Trophoblast cell (in vitro differentiated cells and primary cell): ENCODE data around the gene SPON2.
"Not testable (repeated sequence)": the region's sequence is repeated elsewhere in the genome, so short reads cannot be mapped to it uniquely, and the experiment has no call there.

Source experiments
- DNase-seq, 2 donors: peaks; one replicate each; pipeline ENCODE4 v3.0.0-alpha.2; 2016
- H2AFZ ChIP-seq: 2 replicates; pipeline ENCODE4 v1.6.1; 2013; ENCODE audit warnings: low read length, moderate library complexity, mild to moderate bottlenecking; ENCODE audit not compliant: insufficient read depth, poor library complexity
- H2AK5ac ChIP-seq: 2 replicates; pipeline ENCODE4 v1.6.1; 2013; ENCODE audit warnings: mild to moderate bottlenecking, low read length
- H2BK120ac ChIP-seq: 2 replicates; pipeline ENCODE4 v1.6.1; 2013; ENCODE audit warnings: low read length, mild to moderate bottlenecking, moderate library complexity; ENCODE audit not compliant: insufficient read depth, poor library complexity
- H2BK12ac ChIP-seq: 2 replicates; pipeline ENCODE4 v1.6.1; 2013; ENCODE audit warnings: mild to moderate bottlenecking, low read length, moderate library complexity
- H2BK5ac ChIP-seq: 2 replicates; pipeline ENCODE4 v1.6.1; 2013; ENCODE audit warnings: low read length, low read depth, moderate library complexity, mild to moderate bottlenecking; ENCODE audit not compliant: poor library complexity
- H3K14ac ChIP-seq: 2 replicates; pipeline ENCODE4 v1.6.1; 2013; ENCODE audit warnings: mild to moderate bottlenecking, low read length
- H3K18ac ChIP-seq: 2 replicates; pipeline ENCODE4 v1.6.1; 2013; ENCODE audit warnings: mild to moderate bottlenecking, low read length
- H3K23ac ChIP-seq: 2 replicates; pipeline ENCODE4 v1.6.1; 2013; ENCODE audit warnings: low read length
- H3K27ac ChIP-seq: 2 replicates; pipeline ENCODE4 v1.5.1; 2013; ENCODE audit warnings: low read depth, mild to moderate bottlenecking, inconsistent platforms, low read length, moderate library complexity
- H3K27me3 ChIP-seq: 2 replicates; pipeline ENCODE4 v1.6.1; 2013; ENCODE audit warnings: inconsistent platforms, mild to moderate bottlenecking, low read length, moderate library complexity; ENCODE audit not compliant: insufficient read depth
- H3K36me3 ChIP-seq, 2 experiments: 1 replicate in 1 of 2; 2 replicates in 1 of 2; pipeline ENCODE4 v1.6.1; 2013; ENCODE audit warnings: low read length in 2 of 2, mild to moderate bottlenecking in 2 of 2, moderate library complexity in 1 of 2; ENCODE audit not compliant: insufficient read depth in 2 of 2, control insufficient read depth in 1 of 2
- H3K4ac ChIP-seq: 2 replicates; pipeline ENCODE4 v1.6.1; 2013; ENCODE audit warnings: low read depth, mild to moderate bottlenecking, low read length, moderate library complexity
- H3K4me1 ChIP-seq, 2 experiments: 1 replicate in 1 of 2; 2 replicates in 1 of 2; pipeline ENCODE4 v1.6.1; 2013; ENCODE audit warnings: low read length in 2 of 2, mild to moderate bottlenecking in 2 of 2, moderate library complexity in 1 of 2; ENCODE audit not compliant: insufficient read depth in 2 of 2, control insufficient read depth in 1 of 2
- H3K4me2 ChIP-seq: 2 replicates; pipeline ENCODE4 v1.6.1; 2013; ENCODE audit warnings: inconsistent platforms, mild to moderate bottlenecking, low read length, moderate library complexity
- H3K4me3 ChIP-seq: 2 replicates; pipeline ENCODE4 v1.5.1; 2013; ENCODE audit warnings: mild to moderate bottlenecking, low read depth, low read length, inconsistent platforms
- H3K79me1 ChIP-seq: one replicate; pipeline ENCODE4 v1.6.1; 2013; ENCODE audit warnings: low read length
- H3K79me2 ChIP-seq: 2 replicates; pipeline ENCODE4 v1.6.1; 2013; ENCODE audit warnings: low read length, mild to moderate bottlenecking; ENCODE audit not compliant: control insufficient read depth, insufficient read depth, poor library complexity
- H3K9ac ChIP-seq: 2 replicates; pipeline ENCODE4 v1.6.1; 2013; ENCODE audit warnings: mild to moderate bottlenecking, low read length
- H3K9me3 ChIP-seq: 2 replicates; pipeline ENCODE4 v1.6.1; 2013; ENCODE audit warnings: low read depth, mild to moderate bottlenecking, control low read depth, inconsistent platforms, low read length; ENCODE audit not compliant: insufficient read depth
- H4K12ac ChIP-seq: 2 replicates; pipeline ENCODE4 v1.6.1; 2013; ENCODE audit warnings: low read depth, mild to moderate bottlenecking, low read length, moderate library complexity
- H4K8ac ChIP-seq: 2 replicates; pipeline ENCODE4 v1.6.1; 2013; ENCODE audit warnings: low read depth, mild to moderate bottlenecking, low read length, moderate library complexity
- H4K91ac ChIP-seq: one replicate; pipeline ENCODE4 v1.6.1; 2013; ENCODE audit warnings: low read depth, mild to moderate bottlenecking, low read length, moderate library complexity
- WGBS: extraction: QIAGEN DNeasy Blood & Tissue Kit; methylation state at CpG from one replicate; pipeline ENCODE4 v1.1.7; 2013; ENCODE audit warnings: missing lambda C conversion rate; ENCODE audit not compliant: insufficient read length, insufficient coverage; ENCODE audit errors: extremely low coverage; 5-methylcytosine and 5-hydroxymethylcytosine counted together

SPON2 gene

GRCh38 chr4:1133033-1133432, 39.4 kb downstream of the SPON2 start:
- H3K27ac ChIP-seq: no peak overlapping the region
- no peak overlapping the region for H2AFZ ChIP-seq
- no peak overlapping the region for H2AK5ac ChIP-seq
- H2BK5ac ChIP-seq: no peak overlapping the region
- no peak overlapping the region for H4K91ac ChIP-seq
- DNase-seq: no peak
- no peak overlapping the region for H4K8ac ChIP-seq
- no peak overlapping the region for H3K9ac ChIP-seq
- H3K4me2 ChIP-seq: no peak overlapping the region
- no peak overlapping the region for H3K14ac ChIP-seq
- H3K4ac ChIP-seq: no peak overlapping the region
- no peaks in the 10 kb centered on the region for H3K27me3 ChIP-seq
- H3K9me3 ChIP-seq: no peaks in the 10 kb centered on the region
- no peaks in the 10 kb centered on the region for H3K36me3 ChIP-seq
- no peaks in the 10 kb centered on the region for H3K79me1 ChIP-seq
- no peak overlapping the region for H4K12ac ChIP-seq
- no peak overlapping the region for H2BK12ac ChIP-seq
- no peak overlapping the region for H3K23ac ChIP-seq
- H3K18ac ChIP-seq: no peak overlapping the region
- H3K4me3 ChIP-seq: no peak overlapping the region
- no CpG with 5 or more reads among the region's 8 CpGs for WGBS
- H2BK120ac ChIP-seq: no peak overlapping the region
- H3K4me1 ChIP-seq: no peaks in the 10 kb centered on the region
- no peaks in the 10 kb centered on the region for H3K79me2 ChIP-seq

GRCh38 chr4:1130316-1131186, 41.8 kb downstream of the SPON2 start:
- H3K9me3 ChIP-seq: no peaks in the 10 kb centered on the region
- no peak overlapping the region for H3K27ac ChIP-seq
- H3K79me2 ChIP-seq: no peaks in the 10 kb centered on the region
- no peak overlapping the region for H4K91ac ChIP-seq
- H3K4me2 ChIP-seq: no peak overlapping the region
- H3K14ac ChIP-seq: no peak overlapping the region
- H3K79me1 ChIP-seq: no peaks in the 10 kb centered on the region
- no peaks in the 10 kb centered on the region for H3K27me3 ChIP-seq
- no peak overlapping the region for H2BK120ac ChIP-seq
- no peak overlapping the region for H3K4ac ChIP-seq
- H2AK5ac ChIP-seq: no peak overlapping the region
- WGBS: no CpG with 5 or more reads among the region's 13 CpGs
- no peak overlapping the region for H4K12ac ChIP-seq
- no peak overlapping the region for H2BK12ac ChIP-seq
- H3K36me3 ChIP-seq: no peaks in the 10 kb centered on the region
- H3K4me3 ChIP-seq: no peak overlapping the region
- H3K23ac ChIP-seq: no peak overlapping the region
- no peak overlapping the region for H2AFZ ChIP-seq
- H4K8ac ChIP-seq: no peak overlapping the region
- H2BK5ac ChIP-seq: no peak overlapping the region
- H3K9ac ChIP-seq: no peak overlapping the region
- peak; percentile 69 to 93 for DNase-seq
- no peaks in the 10 kb centered on the region for H3K4me1 ChIP-seq
- H3K18ac ChIP-seq: no peak overlapping the region

DNA sequence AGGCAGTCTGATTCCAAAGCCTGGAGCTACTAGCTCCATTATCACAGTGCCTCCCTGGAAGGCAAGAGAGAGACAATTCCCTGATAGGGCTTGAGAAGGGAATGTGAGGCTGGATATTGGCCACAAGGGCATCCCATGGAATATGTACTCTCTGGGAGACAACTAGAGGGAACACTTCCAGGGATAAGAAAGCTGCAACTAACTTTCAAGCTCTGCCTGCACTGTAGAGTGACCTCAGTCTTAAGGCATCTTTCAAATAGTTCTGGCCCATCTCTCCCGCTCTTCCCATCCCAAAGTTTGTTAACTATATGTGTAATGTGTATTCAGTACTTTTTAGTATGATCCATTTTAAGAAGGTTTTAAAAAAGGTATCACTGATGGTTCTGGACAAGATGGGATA, 45.9 kb downstream of the SPON2 start:
- Histone ChIP-seq H3K79me1 (no peaks in the 10 kb centered on the region), H3K4me2 (no peak overlapping the region), H3K9ac (no peak overlapping the region), H3K4ac (no peak overlapping the region), H3K27ac (no peak overlapping the region), H3K36me3 (no peaks in the 10 kb centered on the region), H2BK120ac (no peak overlapping the region), H4K12ac (no peak overlapping the region), H2AFZ (no peak overlapping the region), H3K4me1 (no peaks in the 10 kb centered on the region), H4K91ac (no peak overlapping the region), H4K8ac (no peak overlapping the region), H3K9me3 (no peaks in the 10 kb centered on the region), H3K79me2 (no peaks in the 10 kb centered on the region), H3K14ac (no peak overlapping the region), H3K27me3 (no peaks in the 10 kb centered on the region), H2BK12ac (no peak overlapping the region), H3K18ac (no peak overlapping the region), H3K4me3 (no peak overlapping the region), H2AK5ac (no peak overlapping the region), H3K23ac (no peak overlapping the region), H2BK5ac (no peak overlapping the region)
- no CpG with 5 or more reads among the region's 1 CpG for WGBS
- DNase-seq: no peak

DNA sequence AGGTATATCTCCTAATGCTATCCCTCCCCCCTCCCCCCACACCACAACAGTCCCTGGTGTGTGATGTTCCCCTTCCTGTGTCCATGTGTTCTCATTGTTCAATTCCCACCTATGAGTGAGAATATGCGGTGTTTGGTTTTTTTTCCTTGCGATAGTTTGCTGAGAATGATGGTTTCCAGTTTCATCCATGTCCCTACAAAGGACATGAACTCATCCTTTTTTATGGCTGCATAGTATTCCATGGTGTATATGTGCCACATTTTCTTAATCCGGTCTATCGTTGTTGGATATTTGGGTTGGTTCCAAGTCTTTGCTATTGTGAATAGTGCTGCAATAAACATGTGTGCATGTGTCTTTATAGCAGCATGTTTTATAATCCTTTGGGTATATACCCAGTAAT, 46.9 kb downstream of the SPON2 start:
- DNase-seq, H2BK5ac ChIP-seq, H2AFZ ChIP-seq, H4K91ac ChIP-seq, H3K4me1 ChIP-seq, H3K14ac ChIP-seq, H3K27ac ChIP-seq, H3K4ac ChIP-seq, H4K12ac ChIP-seq, H3K4me2 ChIP-seq, H3K27me3 ChIP-seq, H3K79me2 ChIP-seq, H2BK12ac ChIP-seq, H3K36me3 ChIP-seq, H4K8ac ChIP-seq, H3K79me1 ChIP-seq, H3K4me3 ChIP-seq, H2BK120ac ChIP-seq, H3K9me3 ChIP-seq, H2AK5ac ChIP-seq, H3K23ac ChIP-seq, H3K9ac ChIP-seq, H3K18ac ChIP-seq: not testable (repeated sequence)
- no CpG with 5 or more reads among the region's 4 CpGs for WGBS
